Measurements from ENCODE around the gene PTCH1. TPM values are rescaled to one million over a fixed set of nuclear protein-coding genes. Genes with fewer than 3 reads are reported as not detected.

Gene PTCH1
- total RNA-seq, 1 donor from 2014 or later, result 24.1 TPM

DNA sequence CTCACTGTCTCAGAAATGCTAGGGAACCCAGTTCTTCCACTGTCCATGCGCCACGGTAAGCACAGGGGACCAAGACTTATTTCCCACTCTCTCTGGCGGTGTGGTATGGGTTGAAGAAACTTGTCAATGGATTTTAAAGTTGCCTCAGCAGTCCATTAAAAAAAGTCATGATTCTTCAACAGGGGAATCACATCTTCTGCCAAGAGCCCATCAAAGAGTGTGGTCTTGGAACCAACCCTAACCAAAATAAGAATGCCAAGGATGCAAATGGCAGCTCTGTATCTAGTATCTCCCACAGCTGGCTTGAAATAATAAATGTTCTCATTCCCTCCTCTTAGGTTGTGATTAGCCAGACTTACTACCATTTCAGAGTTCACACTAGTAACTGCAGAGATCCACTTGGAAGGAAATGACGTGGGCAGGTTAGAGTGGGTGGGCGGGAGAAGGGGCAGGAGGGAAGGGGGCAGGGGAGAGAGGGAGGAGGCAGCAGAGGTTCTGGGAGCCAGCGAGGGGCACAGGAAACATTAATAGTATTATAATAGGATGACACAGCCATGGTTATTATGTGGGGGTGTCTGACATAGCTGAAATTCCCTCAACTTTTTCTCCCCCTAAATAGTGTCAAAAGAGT lies 17.6 kb downstream of the PTCH1 start:
- Mint-ChIP-seq H3K4me1 (ENCODE audit: unreplicated experiment) (peaks cover 43% of the 10 kb centered on the region), H3K27ac (ENCODE audit: unreplicated experiment) (no peak overlapping the region), H3K27me3 (ENCODE audit: unreplicated experiment) (peaks cover 9% of the 10 kb centered on the region), H3K36me3 (ENCODE audit: low read depth, unreplicated experiment) (peaks cover 11% of the 10 kb centered on the region), H3K4me3 (ENCODE audit: unreplicated experiment) (no peak overlapping the region), H3K9me3 (ENCODE audit: unreplicated experiment) (no peaks in the 10 kb centered on the region)
- DNase-seq (ENCODE audit: low spot score), result no peak
- TF ChIP-seq, protein P1, sequence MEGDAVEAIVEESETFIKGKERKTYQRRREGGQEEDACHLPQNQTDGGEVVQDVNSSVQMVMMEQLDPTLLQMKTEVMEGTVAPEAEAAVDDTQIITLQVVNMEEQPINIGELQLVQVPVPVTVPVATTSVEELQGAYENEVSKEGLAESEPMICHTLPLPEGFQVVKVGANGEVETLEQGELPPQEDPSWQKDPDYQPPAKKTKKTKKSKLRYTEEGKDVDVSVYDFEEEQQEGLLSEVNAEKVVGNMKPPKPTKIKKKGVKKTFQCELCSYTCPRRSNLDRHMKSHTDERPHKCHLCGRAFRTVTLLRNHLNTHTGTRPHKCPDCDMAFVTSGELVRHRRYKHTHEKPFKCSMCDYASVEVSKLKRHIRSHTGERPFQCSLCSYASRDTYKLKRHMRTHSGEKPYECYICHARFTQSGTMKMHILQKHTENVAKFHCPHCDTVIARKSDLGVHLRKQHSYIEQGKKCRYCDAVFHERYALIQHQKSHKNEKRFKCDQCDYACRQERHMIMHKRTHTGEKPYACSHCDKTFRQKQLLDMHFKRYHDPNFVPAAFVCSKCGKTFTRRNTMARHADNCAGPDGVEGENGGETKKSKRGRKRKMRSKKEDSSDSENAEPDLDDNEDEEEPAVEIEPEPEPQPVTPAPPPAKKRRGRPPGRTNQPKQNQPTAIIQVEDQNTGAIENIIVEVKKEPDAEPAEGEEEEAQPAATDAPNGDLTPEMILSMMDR (IDR thresholded peaks at IDR 0.05; ENCODE audit: unreplicated experiment), result no peak

DNA sequence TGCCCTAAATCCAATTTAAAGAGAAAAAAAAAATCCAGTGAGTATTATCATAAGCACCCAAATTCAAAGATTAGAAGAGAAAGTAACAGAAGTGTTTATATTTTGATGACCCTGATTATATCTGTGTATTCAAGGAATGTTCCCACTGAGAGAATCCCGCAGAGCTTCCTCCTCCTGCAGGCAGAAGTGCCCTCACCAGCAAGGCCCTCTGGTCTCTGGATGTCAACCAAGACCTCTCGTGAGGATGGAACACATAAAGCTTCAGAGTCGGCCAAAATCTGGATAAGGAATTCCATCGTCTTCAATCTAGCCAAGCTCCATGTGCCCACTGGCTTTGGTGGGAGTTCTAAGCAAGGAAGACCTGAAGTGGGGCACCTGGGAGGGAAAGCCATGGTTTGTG lies 18.1 kb downstream of the PTCH1 start:
- TF ChIP-seq, protein P1 (IDR thresholded peaks at IDR 0.05; ENCODE audit: unreplicated experiment), result no peak
- Mint-ChIP-seq H3K36me3 (ENCODE audit: low read depth, unreplicated experiment) (peaks cover 11% of the 10 kb centered on the region), H3K27ac (ENCODE audit: unreplicated experiment) (no peak overlapping the region), H3K27me3 (ENCODE audit: unreplicated experiment) (peaks cover 9% of the 10 kb centered on the region), H3K4me3 (ENCODE audit: unreplicated experiment) (no peak overlapping the region), H3K9me3 (ENCODE audit: unreplicated experiment) (no peaks in the 10 kb centered on the region), H3K4me1 (ENCODE audit: unreplicated experiment) (peaks cover 42% of the 10 kb centered on the region)
- DNase-seq (ENCODE audit: low spot score), result no peak

DNA sequence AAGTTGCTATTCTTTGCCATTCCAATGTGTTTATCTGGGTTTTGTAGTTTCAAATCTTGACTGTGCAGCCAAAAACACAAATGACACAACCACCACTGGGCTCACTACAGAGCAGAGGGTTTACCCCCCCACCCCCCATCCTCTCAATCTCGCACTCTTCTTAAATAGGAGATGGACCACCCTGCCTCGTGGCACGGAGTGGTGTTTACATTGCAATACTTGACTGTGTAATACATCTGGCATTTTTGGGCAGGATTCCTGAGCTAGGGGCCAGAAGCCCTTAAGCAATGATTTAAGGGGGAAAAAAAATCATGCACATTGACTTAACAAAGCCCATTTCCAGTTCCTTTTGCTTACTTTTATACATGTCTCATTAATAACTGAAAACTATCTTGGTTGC lies 19.0 kb downstream of the PTCH1 start:
- DNase-seq (ENCODE audit: low spot score), result no peak
- Mint-ChIP-seq H3K9me3 (ENCODE audit: unreplicated experiment) (no peaks in the 10 kb centered on the region), H3K27me3 (ENCODE audit: unreplicated experiment) (peaks cover 9% of the 10 kb centered on the region), H3K4me1 (ENCODE audit: unreplicated experiment) (peaks cover 42% of the 10 kb centered on the region), H3K4me3 (ENCODE audit: unreplicated experiment) (peak overlapping the region; percentile 19), H3K27ac (ENCODE audit: unreplicated experiment) (peak overlapping the region; percentile 84), H3K36me3 (ENCODE audit: low read depth, unreplicated experiment) (peaks cover 11% of the 10 kb centered on the region)
- TF ChIP-seq, protein P1 (IDR thresholded peaks at IDR 0.05; ENCODE audit: unreplicated experiment), result no peak

DNA sequence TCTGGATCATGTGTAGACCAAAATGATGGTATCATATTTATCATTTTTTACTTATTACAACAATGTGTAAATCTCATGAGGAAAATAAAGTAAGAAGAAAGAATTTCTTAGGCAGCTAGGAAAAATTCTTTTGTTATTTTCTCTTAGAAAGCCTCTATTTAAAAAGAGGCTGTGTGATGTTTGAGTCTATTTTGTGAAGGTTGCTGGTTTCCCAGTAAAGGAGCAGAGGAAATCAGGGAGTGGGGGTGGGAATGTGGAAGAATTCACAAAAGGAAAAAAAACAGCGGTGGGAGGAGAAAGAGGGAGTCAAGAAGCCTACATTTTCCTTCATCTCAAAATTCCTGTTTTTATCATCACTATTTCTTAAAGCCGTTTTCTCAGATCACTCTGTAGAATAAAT lies 20.1 kb downstream of the PTCH1 start:
- H3K36me3 Mint-ChIP-seq (ENCODE audit: low read depth, unreplicated experiment), result peaks cover 7% of the 10 kb centered on the region
- peaks cover 42% of the 10 kb centered on the region for H3K4me1 Mint-ChIP-seq (ENCODE audit: unreplicated experiment)
- no peak overlapping the region for H3K27ac Mint-ChIP-seq (ENCODE audit: unreplicated experiment)
- TF ChIP-seq, protein P1 (IDR thresholded peaks at IDR 0.05; ENCODE audit: unreplicated experiment), result no peak
- no peaks in the 10 kb centered on the region for H3K9me3 Mint-ChIP-seq (ENCODE audit: unreplicated experiment)
- DNase-seq (ENCODE audit: low spot score), result no peak
- no peak overlapping the region for H3K4me3 Mint-ChIP-seq (ENCODE audit: unreplicated experiment)
- peaks cover 7% of the 10 kb centered on the region for H3K27me3 Mint-ChIP-seq (ENCODE audit: unreplicated experiment)

DNA sequence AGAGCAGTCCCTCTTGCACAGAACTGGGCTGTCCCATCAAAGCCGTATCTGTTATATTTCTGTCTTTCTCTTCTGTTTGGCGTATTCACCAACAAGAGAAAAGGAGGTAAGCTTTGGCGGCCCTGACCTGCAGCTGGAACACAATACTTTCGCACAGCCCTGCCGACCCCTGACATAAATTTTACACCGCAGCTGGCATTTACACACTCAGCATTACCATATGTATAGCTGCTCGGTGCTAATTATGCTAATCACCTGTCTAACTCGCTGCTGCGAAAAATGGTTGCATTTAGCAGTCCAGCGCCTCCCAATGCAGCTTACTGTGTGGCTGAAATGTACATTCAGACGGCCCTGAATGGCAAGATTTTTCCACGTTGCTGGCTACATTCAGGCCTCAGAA lies 20.8 kb downstream of the PTCH1 start:
- peaks cover 4% of the 10 kb centered on the region for H3K36me3 Mint-ChIP-seq (ENCODE audit: low read depth, unreplicated experiment)
- no peak for DNase-seq (ENCODE audit: low spot score)

More for the DNA sequence above, 20.8 kb downstream of the PTCH1 start:
- TF ChIP-seq, protein P1 (IDR thresholded peaks at IDR 0.05; ENCODE audit: unreplicated experiment), result no peak
- no peaks in the 10 kb centered on the region for H3K9me3 Mint-ChIP-seq (ENCODE audit: unreplicated experiment)
- H3K27ac Mint-ChIP-seq (ENCODE audit: unreplicated experiment), result no peak overlapping the region
- H3K27me3 Mint-ChIP-seq (ENCODE audit: unreplicated experiment), result peaks cover 7% of the 10 kb centered on the region
- H3K4me1 Mint-ChIP-seq (ENCODE audit: unreplicated experiment), result peaks cover 42% of the 10 kb centered on the region
- no peak overlapping the region for H3K4me3 Mint-ChIP-seq (ENCODE audit: unreplicated experiment)
